Testis (tissue), 2 donors: ENCODE measurements around the gene ARHGEF4.

Source experiments
- POLR2A ChIP-seq: fragments of 450-650 bp; IDR thresholded peaks from one replicate; pipeline ENCODE4 v1.6.1; 2017; ENCODE audit warnings: antibody characterized with exemption, mild to moderate bottlenecking, moderate library complexity
- TF ChIP-seq, protein P1 (sequence below), 3 experiments: fragments of 450-650 bp in 2 of 3; fragments of 200-600 bp in 1 of 3; sonication (generic) in 1 of 3; IDR thresholded peaks; one replicate each; pipeline ENCODE4 v1.5.1; 2016 to 2019; ENCODE audit warnings: antibody characterized with exemption in 3 of 3, mild to moderate bottlenecking in 2 of 3, moderate library complexity in 1 of 3

DNA sequence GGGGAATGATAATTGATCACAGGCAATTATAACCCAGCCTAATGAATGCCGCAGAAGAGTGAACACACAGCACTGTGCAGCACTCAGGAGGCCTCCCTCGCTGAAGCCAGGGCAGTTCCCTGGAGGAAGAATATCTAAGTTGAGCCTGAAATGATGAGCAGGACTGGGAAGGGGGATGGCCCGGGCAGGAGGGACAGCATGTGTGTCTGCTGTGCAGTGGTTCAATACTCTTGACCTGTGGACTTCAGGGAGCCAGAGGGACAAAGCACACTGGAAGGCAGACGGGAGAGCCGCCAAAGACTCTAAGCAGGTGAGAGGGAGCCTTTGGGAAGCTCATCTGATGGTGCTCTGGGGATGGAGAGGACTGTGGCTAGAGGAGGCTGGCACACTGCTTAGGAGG lies 62.6 kb downstream of the ARHGEF4 start:
- TF ChIP-seq, protein P1, sequence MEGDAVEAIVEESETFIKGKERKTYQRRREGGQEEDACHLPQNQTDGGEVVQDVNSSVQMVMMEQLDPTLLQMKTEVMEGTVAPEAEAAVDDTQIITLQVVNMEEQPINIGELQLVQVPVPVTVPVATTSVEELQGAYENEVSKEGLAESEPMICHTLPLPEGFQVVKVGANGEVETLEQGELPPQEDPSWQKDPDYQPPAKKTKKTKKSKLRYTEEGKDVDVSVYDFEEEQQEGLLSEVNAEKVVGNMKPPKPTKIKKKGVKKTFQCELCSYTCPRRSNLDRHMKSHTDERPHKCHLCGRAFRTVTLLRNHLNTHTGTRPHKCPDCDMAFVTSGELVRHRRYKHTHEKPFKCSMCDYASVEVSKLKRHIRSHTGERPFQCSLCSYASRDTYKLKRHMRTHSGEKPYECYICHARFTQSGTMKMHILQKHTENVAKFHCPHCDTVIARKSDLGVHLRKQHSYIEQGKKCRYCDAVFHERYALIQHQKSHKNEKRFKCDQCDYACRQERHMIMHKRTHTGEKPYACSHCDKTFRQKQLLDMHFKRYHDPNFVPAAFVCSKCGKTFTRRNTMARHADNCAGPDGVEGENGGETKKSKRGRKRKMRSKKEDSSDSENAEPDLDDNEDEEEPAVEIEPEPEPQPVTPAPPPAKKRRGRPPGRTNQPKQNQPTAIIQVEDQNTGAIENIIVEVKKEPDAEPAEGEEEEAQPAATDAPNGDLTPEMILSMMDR (IDR thresholded peaks at IDR 0.05), result no peak
- TF ChIP-seq POLR2A, result no peak
